KMS-11 (cell line): ENCODE measurements around the gene CRYGC.
"Not testable (repeated sequence)": the region's sequence is repeated elsewhere in the genome, so short reads cannot be mapped to it uniquely, and the experiment has no call there.

Source experiments
- H2AFZ ChIP-seq: fragments of 200-600 bp; sonication (generic); 2 replicates; pipeline ENCODE4 v1.6.1; 2016; ENCODE audit warnings: antibody characterized with exemption, mixed run types, low read depth
- H3K27ac ChIP-seq: fragments of 200-600 bp; sonication (generic); 2 replicates; pipeline ENCODE4 v1.6.1; 2016; ENCODE audit warnings: mild to moderate bottlenecking, mixed run types
- H3K27me3 ChIP-seq: fragments of 200-600 bp; sonication (generic); 2 replicates; pipeline ENCODE4 v1.6.1; 2017; ENCODE audit warnings: mild to moderate bottlenecking, low read depth, mixed run types, moderate library complexity; ENCODE audit not compliant: insufficient read depth
- H3K36me3 ChIP-seq: fragments of 200-600 bp; sonication (generic); 2 replicates; pipeline ENCODE4 v1.6.1; 2017; ENCODE audit warnings: mild to moderate bottlenecking, mixed run types; ENCODE audit not compliant: insufficient read depth
- H3K4me1 ChIP-seq: fragments of 200-600 bp; sonication (generic); 2 replicates; pipeline ENCODE4 v1.6.1; 2016; ENCODE audit warnings: mild to moderate bottlenecking, low read depth, mixed run types; ENCODE audit not compliant: poor library complexity, severe bottlenecking
- H3K4me2 ChIP-seq: fragments of 200-600 bp; sonication (generic); 2 replicates; pipeline ENCODE4 v1.7.0; 2016; ENCODE audit warnings: mild to moderate bottlenecking, mixed run types
- H3K4me3 ChIP-seq: fragments of 200-600 bp; sonication (generic); IDR thresholded peaks from 2 replicates; pipeline ENCODE4 v1.6.1; 2017; ENCODE audit warnings: low read depth, low read length, mixed read lengths; ENCODE audit not compliant: insufficient read depth
- H3K79me2 ChIP-seq: fragments of 200-600 bp; sonication (generic); 2 replicates; pipeline ENCODE4 v1.6.1; 2016; ENCODE audit warnings: low read depth, mixed run types; ENCODE audit not compliant: insufficient read depth
- H3K9ac ChIP-seq: fragments of 200-600 bp; sonication (generic); 2 replicates; pipeline ENCODE4 v1.6.1; 2016; ENCODE audit warnings: mild to moderate bottlenecking, mixed run types
- H4K20me1 ChIP-seq: fragments of 200-600 bp; sonication (generic); 2 replicates; pipeline ENCODE4 v1.6.1; 2016; ENCODE audit warnings: mild to moderate bottlenecking, mixed run types; ENCODE audit not compliant: insufficient read depth
- TF ChIP-seq, protein P1 (sequence below): fragments of 200-600 bp; sonication (generic); conservative IDR thresholded peaks from 2 replicates; pipeline ENCODE4 v1.6.1; 2017; ENCODE audit warnings: low read depth, mild to moderate bottlenecking, antibody characterized with exemption, low read length, moderate library complexity, mixed read lengths

CRYGC gene

DNA sequence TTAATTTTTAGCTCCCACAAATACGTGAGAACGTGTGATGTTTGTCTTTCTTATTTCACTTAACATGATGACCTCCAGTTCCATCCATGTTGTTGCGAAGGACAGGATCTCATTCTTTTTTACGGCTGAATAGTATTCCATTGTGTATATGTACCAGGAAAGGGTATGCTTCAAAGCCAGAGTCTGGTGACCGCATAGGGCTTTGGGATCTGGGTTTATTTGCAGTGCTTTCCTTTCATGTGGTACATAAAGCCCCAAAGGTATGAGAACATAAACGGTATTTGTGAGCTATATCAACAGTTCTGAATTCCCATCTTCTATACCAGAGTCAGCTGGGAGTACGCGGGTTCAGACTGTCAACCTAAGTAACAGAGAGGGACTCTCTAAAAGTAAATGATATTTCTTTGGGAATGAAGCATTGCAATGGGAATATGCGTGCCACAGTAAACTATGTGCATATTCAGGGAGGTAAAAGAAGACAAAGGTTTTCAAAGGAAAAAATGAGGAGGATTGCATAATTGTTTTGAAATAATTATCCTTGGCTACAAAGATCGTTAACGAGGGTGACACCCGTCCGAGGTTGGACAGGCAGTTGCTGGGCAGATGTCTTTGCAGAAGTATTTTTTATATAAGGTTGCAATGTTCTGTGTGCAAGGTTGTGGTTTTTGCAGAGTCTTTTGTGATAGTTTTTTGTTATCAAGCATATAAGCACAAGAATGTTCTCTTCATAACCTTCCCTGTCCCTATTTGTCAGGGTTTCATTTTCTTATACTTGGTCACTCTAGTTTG is 29.8 kb downstream of the CRYGC start:
- Histone ChIP-seq H4K20me1 (no peaks in the 10 kb centered on the region), H3K4me3 (no peak overlapping the region), H3K4me1 (no peaks in the 10 kb centered on the region), H3K27ac (no peak overlapping the region), H2AFZ (no peak overlapping the region), H3K79me2 (no peaks in the 10 kb centered on the region), H3K36me3 (no peaks in the 10 kb centered on the region), H3K4me2 (no peak overlapping the region), H3K27me3 (no peaks in the 10 kb centered on the region), H3K9ac (no peak overlapping the region)
- TF ChIP-seq, protein P1, sequence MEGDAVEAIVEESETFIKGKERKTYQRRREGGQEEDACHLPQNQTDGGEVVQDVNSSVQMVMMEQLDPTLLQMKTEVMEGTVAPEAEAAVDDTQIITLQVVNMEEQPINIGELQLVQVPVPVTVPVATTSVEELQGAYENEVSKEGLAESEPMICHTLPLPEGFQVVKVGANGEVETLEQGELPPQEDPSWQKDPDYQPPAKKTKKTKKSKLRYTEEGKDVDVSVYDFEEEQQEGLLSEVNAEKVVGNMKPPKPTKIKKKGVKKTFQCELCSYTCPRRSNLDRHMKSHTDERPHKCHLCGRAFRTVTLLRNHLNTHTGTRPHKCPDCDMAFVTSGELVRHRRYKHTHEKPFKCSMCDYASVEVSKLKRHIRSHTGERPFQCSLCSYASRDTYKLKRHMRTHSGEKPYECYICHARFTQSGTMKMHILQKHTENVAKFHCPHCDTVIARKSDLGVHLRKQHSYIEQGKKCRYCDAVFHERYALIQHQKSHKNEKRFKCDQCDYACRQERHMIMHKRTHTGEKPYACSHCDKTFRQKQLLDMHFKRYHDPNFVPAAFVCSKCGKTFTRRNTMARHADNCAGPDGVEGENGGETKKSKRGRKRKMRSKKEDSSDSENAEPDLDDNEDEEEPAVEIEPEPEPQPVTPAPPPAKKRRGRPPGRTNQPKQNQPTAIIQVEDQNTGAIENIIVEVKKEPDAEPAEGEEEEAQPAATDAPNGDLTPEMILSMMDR = no peak

- H3K27ac ChIP-seq, H4K20me1 ChIP-seq, H3K9ac ChIP-seq, H3K27me3 ChIP-seq, H2AFZ ChIP-seq, H3K79me2 ChIP-seq, H3K4me3 ChIP-seq, H3K4me2 ChIP-seq, H3K36me3 ChIP-seq, H3K4me1 ChIP-seq: not testable (repeated sequence)
These were observed 30.9 kb downstream of the CRYGC start for GRCh38 chr2:208098701-208099100.

- no peaks in the 10 kb centered on the region for H3K27me3 ChIP-seq
- no peak overlapping the region for H3K27ac ChIP-seq
- TF ChIP-seq, protein P1 = no peak
- no peaks in the 10 kb centered on the region for H3K36me3 ChIP-seq
- no peaks in the 10 kb centered on the region for H3K4me1 ChIP-seq
- H3K79me2 ChIP-seq = no peaks in the 10 kb centered on the region
- H3K4me2 ChIP-seq = no peak overlapping the region
- H4K20me1 ChIP-seq = no peaks in the 10 kb centered on the region
- H3K4me3 ChIP-seq = no peak overlapping the region
- no peak overlapping the region for H3K9ac ChIP-seq
- no peak overlapping the region for H2AFZ ChIP-seq
These were observed 31.4 kb downstream of the CRYGC start for GRCh38 chr2:208098267-208098666.

DNA sequence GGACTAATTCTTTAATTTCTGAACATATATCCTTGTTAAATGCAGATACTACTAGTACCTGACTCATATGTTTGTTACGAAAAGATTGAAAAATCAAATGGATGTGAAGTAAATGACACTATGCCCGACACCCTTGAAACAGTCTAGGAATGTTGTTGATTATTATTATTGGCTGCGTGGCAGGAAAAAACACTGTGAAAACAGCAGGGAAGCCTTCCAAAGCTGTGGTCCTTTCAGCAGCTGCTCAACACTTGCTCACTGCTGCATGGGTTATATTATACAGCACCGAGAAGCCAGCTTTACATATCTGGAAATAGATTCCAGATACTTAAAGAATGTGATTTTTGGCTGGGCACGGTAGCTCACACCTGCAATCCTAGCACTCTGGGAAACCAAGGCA is 31.8 kb downstream of the CRYGC start:
- Histone ChIP-seq H3K9ac (no peak overlapping the region), H3K4me1 (no peaks in the 10 kb centered on the region), H2AFZ (no peak overlapping the region), H4K20me1 (no peaks in the 10 kb centered on the region), H3K27me3 (no peaks in the 10 kb centered on the region), H3K36me3 (no peaks in the 10 kb centered on the region), H3K4me2 (no peak overlapping the region), H3K79me2 (no peaks in the 10 kb centered on the region), H3K4me3 (no peak overlapping the region), H3K27ac (no peak overlapping the region)
- TF ChIP-seq, protein P1 = no peak

DNA sequence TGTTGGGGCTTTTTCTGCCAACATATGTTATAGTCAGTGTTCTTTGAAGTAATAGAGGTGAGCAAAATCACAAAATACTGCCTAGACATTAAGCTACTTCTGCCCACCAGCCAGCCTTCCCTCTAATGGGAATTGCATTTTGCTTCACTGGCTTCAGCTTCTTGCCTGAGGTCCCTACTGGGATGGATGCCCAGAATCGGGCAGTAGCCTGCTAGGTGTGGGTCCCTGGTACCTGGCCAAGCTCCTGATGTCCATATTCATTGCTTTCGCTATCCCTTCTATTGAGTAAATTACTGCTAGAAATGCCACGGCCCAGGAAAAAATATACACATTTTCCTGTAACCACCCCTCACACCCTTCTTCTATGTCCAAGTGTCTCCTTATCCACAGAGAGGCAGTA is 32.3 kb downstream of the CRYGC start:
- no peak overlapping the region for H3K4me2 ChIP-seq
- no peaks in the 10 kb centered on the region for H3K79me2 ChIP-seq
- no peak overlapping the region for H3K27ac ChIP-seq
- no peak overlapping the region for H3K4me3 ChIP-seq
- no peaks in the 10 kb centered on the region for H3K4me1 ChIP-seq
- no peak overlapping the region for H2AFZ ChIP-seq
- no peaks in the 10 kb centered on the region for H4K20me1 ChIP-seq
- H3K27me3 ChIP-seq = no peaks in the 10 kb centered on the region
- TF ChIP-seq, protein P1 = no peak
- H3K36me3 ChIP-seq = no peaks in the 10 kb centered on the region
- no peak overlapping the region for H3K9ac ChIP-seq
